Measurements from ENCODE around the gene KIF26A.

The KIF26A gene

DNA sequence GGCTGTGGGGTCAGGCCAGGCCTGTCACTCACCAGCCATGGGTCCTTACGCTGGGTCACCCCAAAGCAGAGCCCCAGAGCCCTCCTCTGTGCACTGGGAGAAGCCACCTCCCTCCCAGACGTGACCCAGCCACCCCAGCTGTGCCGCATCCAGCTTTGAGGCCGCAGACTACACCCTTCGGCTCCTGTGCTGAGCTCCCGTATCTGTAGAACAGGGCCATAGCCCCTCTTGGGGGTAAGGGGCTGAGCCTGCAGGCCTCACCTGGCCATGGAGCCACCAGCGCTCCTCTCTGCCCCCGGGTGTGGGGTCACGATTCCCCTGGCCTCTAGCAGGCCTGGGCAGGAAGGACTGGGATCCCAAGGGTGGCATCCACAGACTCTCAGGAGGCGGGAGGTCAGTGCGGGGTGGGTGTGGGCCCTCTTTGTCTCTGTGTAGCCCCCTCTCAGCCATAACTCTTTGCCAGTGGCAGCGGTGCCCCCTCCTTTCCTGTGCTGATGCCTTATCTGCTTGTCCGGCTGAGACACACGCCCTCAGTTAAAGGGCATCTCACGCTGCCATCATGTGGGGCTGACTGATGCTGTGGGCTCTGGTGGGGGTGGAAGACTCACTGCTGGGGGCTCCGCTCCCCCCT, 36.6 kb upstream of the KIF26A start:
- DNase-seq: no peak

DNA sequence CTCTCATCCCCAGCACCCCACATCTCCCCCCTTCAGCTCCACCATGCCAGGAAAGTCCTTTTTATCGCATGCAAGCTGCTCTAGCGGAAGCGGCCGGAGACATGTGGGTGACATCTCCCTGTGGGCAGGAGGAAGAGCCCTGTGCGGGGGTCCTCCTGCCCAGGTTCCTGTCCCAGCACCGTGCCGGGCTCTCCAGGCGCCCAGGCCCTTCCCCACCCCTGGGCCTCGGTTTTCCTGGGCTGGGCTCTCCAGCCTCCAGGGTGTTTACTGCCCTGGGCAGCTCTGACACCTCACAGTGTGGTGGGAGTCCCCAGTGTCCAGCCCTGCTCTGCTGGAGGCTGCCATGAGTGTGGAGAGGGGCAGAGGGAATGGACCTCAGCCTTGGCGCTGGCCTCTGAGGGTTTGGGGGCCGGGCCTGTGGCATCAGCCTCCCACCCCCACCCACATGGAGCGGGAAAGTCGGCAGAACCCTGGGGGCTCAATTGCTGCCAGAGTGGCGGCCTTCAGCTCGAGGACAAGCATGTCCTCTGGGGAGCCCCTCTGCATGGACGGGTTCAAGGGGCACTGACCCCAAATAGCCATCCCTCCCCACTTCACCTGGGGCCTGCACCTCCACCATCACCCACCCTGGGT, 36.0 kb upstream of the KIF26A start:
- no peak for DNase-seq

- DNase-seq: no peak
Observed at GRCh38 chr14:104103061-104103445, 35.3 kb upstream of the KIF26A start.

- DNase-seq: no peak
Observed at GRCh38 chr14:104103446-104104075, 34.8 kb upstream of the KIF26A start.

- no peak for DNase-seq
Observed at GRCh38 chr14:104104076-104104901, 34.1 kb upstream of the KIF26A start.

DNA sequence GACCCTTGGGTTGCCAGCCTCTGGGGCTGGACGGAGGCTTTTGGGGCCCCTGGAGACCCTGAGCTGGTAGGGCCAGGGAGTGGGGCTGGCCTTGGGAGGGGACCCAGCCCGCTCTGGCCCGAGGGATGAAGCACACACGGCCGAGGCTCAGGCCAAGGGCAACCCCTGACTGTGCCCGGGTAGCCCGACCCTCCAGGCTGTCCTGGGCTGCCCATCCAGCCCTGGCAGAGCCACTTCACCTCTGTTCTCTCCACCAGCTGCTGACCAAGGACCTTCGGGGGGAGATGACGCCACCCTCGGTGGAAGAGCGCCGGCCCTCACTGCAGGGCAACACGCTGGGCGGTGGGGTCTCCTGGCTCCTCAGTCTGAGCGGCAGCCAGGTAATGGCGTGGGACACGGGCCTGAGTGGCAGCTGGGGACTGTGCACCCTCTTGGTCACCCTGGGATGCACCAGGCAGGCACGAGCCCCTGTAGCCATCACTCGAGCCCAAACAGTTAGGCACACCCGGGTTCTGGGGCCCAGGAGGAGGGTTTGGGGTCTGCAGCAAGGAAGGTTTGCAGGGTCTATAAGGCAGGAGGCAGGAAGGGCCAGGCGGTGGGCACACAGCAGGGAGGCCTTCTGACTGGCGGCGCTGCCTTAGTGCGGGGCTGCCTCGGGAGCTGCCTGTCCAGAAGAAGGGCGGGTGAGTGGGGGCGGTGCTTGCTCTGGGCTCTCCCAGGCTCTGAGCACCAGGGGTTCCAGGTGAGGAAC, 33.1 kb upstream of the KIF26A start:
- no peak for DNase-seq

DNA sequence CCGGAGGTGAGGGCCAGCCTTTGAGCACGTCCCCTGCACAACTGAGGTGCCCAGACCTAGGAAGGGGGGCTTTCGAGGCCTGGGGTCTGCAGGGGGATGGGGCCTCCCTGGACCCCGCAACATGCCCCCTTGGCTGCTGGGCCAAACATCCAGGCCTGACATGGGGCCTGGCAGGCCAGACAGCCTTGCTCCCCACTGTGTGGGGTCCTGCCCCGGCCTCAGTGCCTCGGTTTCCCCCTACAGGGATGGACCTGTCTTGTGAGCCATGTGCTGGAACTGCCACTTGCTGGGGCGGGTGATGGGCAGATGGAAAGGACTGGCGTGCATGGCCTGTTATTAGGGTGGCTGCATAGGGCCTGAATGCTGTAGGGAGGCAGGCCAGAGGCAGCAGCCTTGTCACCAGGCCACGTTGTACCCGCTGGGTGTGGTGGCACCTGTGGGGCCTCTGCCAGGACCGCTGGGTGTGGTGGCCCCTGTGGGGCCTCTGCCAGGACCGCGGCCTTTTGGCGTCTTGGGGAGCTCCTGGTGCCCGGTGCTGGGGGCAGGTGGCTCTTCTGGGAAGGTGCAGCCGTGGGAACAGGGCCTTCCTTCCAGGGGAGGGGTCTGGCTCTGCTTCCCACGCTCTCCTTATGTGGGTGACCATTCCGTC, 32.4 kb upstream of the KIF26A start:
- no peak for DNase-seq

GRCh38 chr14:104106471-104106991, 31.9 kb upstream of the KIF26A start:
- no peak for DNase-seq

GRCh38 chr14:104107101-104107581, 31.2 kb upstream of the KIF26A start:
- DNase-seq: no peak

DNA sequence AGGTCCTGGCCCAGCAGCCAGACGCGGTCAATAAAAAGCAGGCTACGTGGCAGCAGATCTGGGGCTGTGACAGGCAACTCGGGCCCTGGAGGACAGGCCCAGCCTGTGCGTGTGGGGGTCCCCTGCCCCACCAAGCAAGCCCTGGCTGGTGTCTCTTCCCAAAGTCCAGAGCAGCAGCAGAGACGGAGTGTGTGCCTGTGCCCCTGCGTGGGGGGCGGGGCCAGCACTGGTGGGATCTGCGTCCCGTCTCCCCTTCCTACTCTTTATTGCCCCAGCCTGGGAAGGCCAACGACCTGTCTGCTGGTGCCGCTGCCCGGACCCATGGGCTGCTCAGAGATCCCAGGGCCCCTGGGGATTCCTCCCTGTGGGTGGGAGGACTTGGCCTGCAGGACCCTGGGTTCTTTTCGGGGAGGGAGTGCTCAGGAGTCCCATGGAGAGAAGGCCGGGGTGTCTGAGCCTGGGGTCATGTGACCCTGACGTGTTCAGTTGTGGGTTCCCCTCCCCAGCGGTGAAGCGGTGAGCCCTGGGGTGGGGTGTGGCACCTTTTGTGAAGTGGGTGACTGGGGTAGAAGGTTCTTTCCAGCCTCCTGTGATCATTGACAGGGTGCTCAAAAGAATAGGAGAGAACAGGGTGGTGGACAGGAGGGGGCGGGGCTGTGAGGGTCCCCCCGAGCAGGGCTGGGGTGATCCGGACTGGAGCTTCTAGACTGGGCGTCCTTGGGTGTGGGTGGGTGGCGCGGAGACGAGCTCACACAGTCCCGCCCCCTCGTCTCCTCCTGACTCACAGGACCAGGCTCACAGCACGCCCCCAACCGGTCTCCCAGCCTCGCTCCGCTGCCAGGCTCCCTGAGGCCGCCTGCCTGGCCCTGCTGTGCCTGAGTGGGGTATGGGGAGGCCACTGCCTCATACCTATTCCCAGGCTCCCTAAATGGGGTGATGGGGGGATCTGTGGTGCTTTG, 30.5 kb upstream of the KIF26A start:
- no peak for DNase-seq

DNA sequence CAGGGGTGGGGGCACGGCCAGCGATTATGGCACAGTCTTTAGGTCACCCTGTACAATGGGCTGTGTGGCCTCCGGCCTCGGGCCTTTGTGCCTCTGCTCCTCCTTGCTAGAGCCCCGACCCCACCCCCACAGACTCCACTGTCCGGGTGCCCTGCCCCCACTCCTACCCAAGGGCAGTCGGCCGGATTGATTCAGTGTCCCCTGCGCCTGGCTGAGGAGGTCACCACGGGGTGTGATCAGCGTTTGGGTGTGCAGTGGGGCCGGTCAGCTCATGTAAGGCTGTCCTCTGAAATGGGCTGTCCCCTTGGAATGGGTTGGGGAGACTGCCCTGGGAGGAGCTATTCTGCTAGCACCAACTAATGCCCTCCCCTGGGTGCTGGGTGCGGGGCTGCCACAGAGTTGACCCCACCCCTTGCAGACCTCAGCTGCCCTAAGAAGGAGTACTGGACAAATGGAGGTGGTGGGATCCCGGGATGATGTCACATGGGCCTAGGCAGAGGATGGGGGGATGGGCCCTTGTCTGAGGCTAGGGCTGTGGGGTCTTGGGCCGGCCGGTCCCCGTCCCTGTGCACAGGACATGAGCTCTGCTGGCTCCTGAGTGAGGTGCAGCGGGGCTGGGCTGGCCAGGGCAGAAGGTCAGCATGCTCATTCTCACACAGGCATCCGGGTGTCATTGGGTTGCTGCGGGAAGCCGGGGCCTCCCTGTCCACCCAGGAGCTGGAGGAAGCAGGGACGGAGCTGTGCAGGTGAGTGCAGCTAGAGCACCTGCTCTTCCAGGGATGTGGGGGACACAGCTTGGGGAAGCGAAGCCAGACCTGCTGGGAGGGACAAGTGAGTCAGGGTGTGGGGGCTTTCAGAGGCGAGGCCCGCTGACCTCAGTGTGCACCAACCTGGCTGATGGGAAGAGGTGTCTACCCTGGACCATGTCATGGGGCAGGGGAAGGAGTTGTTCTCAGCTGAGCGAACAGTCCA, 29.5 kb upstream of the KIF26A start:
- no peak for DNase-seq

DNA sequence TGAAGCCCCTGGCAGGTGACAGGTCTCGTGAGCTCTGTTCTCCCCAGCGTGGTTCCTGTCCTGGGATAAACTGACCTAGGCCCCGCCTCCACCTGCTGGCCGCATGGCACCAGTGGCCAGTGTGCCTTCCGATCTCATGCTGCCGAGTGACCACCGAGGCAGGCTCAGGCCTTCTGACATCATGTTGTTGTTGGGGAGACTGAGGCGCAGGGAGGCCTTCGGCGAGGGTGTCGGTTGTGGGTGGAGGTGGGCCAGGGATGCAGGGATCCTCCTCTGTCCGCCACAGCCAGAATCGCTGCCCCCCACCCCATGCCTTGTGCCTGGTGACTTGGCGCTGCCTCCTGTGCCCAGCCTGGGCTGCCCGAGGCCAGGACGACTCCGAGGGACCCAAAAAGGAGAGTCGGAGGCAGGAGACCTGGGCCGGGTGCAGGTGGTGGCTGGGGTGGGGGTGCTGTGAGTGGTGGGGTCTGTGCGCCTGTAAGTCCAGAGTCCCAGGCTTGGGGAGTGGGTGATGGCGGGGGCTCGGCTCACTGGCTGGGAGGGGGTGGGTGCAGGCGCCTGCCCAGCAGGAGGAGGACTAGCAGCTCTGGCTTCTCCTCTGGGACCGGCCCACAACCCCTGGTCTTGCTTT, 28.5 kb upstream of the KIF26A start:
- DNase-seq: no peak

DNA sequence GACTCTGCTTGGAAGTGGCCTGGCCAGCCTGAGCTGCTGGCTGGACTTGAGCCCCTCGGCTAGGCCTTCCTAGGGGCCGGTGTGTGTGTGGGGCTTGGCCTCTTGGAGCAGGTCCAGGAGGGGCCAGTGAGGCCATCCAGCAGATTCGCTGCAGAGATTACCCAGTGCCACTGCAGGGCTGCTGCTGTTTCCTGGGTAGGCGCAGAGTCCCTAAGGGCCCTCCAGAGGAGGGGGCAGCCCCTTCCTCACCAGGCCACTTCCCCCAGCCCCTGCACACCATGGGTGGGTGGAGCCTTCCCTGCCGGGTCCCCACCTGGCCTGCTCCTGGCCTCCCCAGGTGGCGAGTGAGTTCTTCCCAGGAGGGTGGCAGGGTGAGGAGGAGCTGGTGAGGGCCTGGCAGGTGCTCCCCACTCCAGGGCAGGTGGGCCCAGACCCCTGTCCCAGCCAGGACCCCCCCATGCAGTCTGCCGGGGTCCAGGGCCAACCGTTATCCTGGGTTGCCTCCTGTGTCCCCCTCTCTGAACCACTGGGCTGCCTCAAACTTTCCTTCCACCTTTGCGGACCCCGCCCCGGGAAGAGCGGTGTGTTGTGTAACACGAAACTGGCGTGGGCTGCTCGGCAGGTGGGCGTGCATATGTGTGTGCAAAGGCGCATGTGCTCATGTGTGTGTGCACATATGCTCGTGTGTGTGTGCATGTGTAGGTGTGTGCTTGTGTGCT, 27.7 kb upstream of the KIF26A start:
- DNase-seq: no peak

DNA sequence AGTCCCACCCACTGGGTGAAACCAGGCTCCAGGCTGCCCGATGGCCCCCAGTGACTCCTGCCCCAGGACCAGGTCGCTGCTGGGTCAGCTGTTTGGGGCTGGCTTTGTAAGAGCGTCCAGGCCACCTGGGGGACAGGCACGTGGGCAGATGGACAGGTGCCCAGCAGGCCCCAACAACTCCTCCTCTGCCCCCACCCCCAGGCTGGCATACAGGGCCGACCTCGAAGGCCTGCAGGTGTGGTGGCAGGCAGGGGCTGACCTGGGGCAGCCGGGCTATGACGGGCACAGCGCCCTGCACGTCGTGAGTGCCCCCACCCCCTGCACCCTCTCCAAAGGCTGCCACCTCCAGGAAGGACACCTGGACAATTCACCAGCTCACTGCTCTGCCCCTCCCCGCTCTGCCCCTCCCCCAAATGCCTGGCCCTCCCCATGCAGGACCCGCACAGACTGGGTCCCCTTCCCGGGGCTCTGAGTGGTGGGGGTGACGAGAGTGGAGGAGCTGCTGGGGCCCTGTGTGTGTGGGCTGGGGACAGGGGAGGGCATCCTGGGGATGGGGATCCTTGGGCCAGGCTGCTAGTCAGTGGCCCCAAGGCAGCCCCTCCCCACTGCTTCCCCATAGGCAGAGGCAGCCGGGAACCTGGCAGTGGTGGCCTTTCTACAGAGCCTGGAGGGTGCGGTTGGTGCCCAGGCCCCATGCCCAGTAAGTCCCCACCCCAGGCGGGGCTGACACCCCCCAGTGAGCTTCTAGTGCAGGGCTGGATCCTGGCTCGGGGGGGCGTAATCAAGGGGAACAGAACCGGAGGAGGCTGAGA, 26.9 kb upstream of the KIF26A start:
- DNase-seq: no peak

DNA sequence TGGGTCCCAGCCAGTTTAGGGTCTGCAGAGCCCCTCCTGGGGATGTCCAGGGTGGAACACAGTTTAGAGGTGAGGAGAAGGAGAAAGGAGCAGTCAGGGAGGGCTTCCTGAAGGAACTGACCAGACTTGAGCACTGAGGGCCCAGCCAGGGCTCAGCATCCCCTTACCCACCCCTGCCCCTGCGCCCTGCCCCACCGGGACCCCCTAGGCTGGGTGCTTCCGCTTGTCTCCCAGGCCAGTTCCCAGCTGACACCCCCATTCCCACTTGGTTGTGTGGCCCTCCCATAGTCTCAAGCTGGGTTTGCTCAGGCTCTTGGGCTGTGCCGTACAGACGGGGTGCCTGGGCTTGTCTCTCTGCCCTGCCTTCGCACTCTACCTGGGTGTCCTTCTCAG, 26.3 kb upstream of the KIF26A start:
- no peak for DNase-seq

DNA sequence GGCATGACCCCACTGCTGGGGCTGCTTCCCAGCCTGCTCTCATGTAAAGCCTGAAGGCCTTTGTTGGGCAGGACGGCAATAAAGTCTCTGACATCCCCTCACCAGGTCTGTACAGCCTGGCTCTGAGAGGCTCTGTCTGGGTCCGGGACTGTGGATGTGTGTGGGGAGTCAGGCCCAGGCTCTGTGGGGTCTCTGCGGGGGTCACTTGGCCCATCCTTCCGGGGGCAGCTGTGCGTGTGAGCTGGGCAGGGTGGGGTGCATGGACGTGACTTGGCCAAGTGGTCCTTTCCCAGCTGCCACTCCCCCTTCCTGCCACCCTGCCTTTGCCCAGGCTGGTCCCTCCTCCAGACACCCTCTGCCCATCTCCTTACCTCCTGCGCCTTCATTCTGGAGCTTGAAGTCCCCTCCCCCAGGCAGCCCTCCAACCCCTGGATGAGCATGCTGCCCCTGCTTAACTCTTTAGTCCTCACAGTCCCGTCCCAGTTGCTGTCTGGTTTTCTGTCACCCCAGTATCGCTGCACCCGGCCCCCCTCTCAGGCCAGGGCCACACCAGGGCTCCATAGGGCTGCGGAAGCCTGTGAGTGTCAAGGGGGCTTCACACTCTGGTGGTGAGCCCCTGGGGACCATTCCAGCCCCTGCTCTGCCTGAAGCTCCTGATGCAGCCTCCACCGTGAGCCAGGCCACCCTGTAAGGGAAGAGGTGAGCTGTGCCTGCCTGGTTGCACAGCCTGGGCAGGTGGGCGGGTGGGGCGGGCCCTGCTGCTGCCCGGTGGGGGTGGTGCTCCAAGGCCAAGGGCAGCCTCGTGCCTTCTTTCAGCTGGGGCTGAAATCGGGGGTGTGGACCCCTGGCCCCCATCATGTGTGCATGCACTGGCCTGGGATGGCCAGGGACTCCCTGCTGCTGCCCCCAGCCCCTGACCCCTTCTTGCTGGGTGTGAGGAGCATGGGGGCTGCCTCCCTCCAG, 25.5 kb upstream of the KIF26A start:
- DNase-seq: no peak

All from activated CD4-positive, alpha-beta T cell treated with anti-CD3 and anti-CD28 coated beads, Interleukin-2, amount 50 U/mL, for 48 hours (primary cell).